Colonic mucosa (tissue), 4 donors: ENCODE measurements around the gene PPIP5K2. TPM values are rescaled to one million over a fixed set of nuclear protein-coding genes. Genes with fewer than 3 reads are reported as not detected.

Experiments used
- DNase-seq: peaks from one replicate; pipeline ENCODE4 v3.0.0-alpha.2; 2020
- H3K27ac ChIP-seq: fragments of 200-600 bp; one replicate; pipeline ENCODE4 v1.8.0; 2021
- H3K27me3 ChIP-seq: fragments of 200-600 bp; one replicate; pipeline ENCODE4 v1.8.0; 2021
- H3K36me3 ChIP-seq: fragments of 200-600 bp; one replicate; pipeline ENCODE4 v1.8.0; 2021
- H3K4me1 ChIP-seq: fragments of 200-600 bp; one replicate; pipeline ENCODE4 v1.8.0; 2021; ENCODE audit warnings: mild to moderate bottlenecking
- H3K4me3 ChIP-seq: fragments of 200-600 bp; one replicate; pipeline ENCODE4 v1.8.0; 2021
- H3K9ac ChIP-seq, 2 donors: one replicate each; pipeline ENCODE4 v1.7.0; 2013; ENCODE audit warnings: control low read depth in 2 of 2, low read depth in 2 of 2, low read length in 2 of 2
- H3K9me3 ChIP-seq: fragments of 200-600 bp; one replicate; pipeline ENCODE4 v1.8.0; 2021
- intact Hi-C: fragments of 100-400 bp; cut with DNase I; formaldehyde crosslinking; loops from one replicate; pipeline ENCODE4 v1.14.1; 2022
- total RNA-seq, 2 donors: library from RNA; stranded (reverse); fragmentation: NEBNext Ultra II Directional in 1 of 2; extraction: Animal tissue kit (Norgen Biotek cat#: 25700) in 1 of 2; gene quantifications; one replicate each; pipeline ENCODE4 v1.2.1, GENCODE V29; 2021
- TF ChIP-seq, protein P1 (sequence below): fragments of 200-600 bp; IDR thresholded peaks from one replicate; pipeline ENCODE4 v1.8.0; 2022; ENCODE audit warnings: antibody characterized with exemption, mild to moderate bottlenecking
- donor health status: healthy.
- donor health status: DM: no; HTN: no; CAD: no.
- donor health status: DM: no; HTN: no; CAD: no.

The PPIP5K2 gene
- total RNA-seq, 2 donors from 2014 or later, result 58.7 to 79.3 TPM

DNA sequence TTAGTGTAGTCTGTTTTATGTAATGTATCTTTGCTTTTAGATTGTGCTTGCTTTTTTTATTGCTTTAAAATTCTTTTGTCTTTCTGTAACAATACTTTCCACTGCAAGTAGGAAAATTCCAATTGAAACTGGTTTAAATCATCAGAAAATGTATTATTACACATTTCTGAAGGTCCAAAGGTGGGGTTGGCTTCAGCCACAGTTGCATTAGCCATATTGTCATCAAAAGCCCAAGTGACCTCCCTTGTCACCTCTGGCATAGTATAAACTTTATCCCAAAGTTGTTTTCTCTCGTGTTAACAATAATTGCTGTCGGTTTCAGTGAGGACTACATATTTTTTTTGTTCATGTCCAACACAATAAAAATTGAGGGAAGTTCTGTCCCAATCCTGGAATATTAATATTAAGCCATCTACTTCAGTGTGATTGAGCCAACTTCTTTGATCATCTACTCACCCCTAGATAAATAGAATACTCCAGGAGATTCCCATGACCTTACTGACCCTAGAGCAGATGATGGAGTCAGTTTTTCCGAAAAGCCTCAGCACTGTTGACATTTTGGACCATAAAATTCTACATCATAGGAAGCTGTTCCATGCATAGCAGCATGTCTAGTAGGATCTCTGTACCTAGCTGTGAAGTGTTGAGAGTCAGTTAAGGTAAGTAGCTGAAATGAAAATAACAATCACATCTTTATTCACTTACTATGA is 86.0 kb downstream of the PPIP5K2 start:
- no peaks in the 10 kb centered on the region for H3K9me3 ChIP-seq
- intact Hi-C loops, result no loop called here
- no peak overlapping the region for H3K27ac ChIP-seq
- H3K36me3 ChIP-seq, result no peaks in the 10 kb centered on the region
- H3K9ac ChIP-seq, result no peak overlapping the region
- no peaks in the 10 kb centered on the region for H3K4me1 ChIP-seq
- DNase-seq, result no peak
- H3K27me3 ChIP-seq, result no peaks in the 10 kb centered on the region
- no peak overlapping the region for H3K4me3 ChIP-seq
- TF ChIP-seq, protein P1, sequence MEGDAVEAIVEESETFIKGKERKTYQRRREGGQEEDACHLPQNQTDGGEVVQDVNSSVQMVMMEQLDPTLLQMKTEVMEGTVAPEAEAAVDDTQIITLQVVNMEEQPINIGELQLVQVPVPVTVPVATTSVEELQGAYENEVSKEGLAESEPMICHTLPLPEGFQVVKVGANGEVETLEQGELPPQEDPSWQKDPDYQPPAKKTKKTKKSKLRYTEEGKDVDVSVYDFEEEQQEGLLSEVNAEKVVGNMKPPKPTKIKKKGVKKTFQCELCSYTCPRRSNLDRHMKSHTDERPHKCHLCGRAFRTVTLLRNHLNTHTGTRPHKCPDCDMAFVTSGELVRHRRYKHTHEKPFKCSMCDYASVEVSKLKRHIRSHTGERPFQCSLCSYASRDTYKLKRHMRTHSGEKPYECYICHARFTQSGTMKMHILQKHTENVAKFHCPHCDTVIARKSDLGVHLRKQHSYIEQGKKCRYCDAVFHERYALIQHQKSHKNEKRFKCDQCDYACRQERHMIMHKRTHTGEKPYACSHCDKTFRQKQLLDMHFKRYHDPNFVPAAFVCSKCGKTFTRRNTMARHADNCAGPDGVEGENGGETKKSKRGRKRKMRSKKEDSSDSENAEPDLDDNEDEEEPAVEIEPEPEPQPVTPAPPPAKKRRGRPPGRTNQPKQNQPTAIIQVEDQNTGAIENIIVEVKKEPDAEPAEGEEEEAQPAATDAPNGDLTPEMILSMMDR, result no peak

- intact Hi-C loops, result no loop called here
- Histone ChIP-seq H3K27me3 (no peaks in the 10 kb centered on the region), H3K4me1 (no peaks in the 10 kb centered on the region), H3K9ac (no peak overlapping the region), H3K4me3 (no peak overlapping the region), H3K9me3 (no peaks in the 10 kb centered on the region), H3K36me3 (no peaks in the 10 kb centered on the region), H3K27ac (no peak overlapping the region)
- TF ChIP-seq, protein P1, result no peak
- DNase-seq, result no peak
Measured at GRCh38 chr5:103207011-103207410, 86.9 kb downstream of the PPIP5K2 start.

DNA sequence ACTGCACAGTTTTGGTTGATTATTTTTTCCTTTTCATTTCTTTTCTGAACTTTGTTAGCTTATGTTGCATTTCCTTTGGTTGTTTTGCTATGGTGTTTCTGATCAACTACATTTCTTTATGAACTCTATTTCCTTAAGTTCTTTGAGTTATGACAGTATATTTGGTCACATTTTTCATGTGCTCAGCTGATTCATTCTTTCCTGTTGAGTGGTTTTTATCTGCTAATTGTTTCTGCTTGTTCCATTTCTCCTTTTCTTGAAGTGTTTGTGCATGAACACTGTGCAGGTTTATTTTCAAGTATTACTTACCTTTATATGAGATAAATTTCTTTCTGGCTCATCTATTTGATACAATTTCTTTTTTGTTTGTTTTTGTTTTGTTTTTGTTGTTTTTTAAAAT is 87.6 kb downstream of the PPIP5K2 start:
- H3K27ac ChIP-seq, result no peak overlapping the region
- TF ChIP-seq, protein P1, result no peak
- DNase-seq, result no peak
- no peaks in the 10 kb centered on the region for H3K27me3 ChIP-seq
- H3K36me3 ChIP-seq, result no peaks in the 10 kb centered on the region
- H3K4me1 ChIP-seq, result no peaks in the 10 kb centered on the region
- no peak overlapping the region for H3K9ac ChIP-seq
- intact Hi-C loops, result no loop called here
- H3K9me3 ChIP-seq, result no peaks in the 10 kb centered on the region
- H3K4me3 ChIP-seq, result no peak overlapping the region

GRCh38 chr5:103208460-103208859 is 88.4 kb downstream of the PPIP5K2 start:
- Histone ChIP-seq H3K27ac (no peak overlapping the region), H3K27me3 (no peaks in the 10 kb centered on the region), H3K36me3 (no peaks in the 10 kb centered on the region), H3K9ac (no peak overlapping the region), H3K9me3 (no peaks in the 10 kb centered on the region), H3K4me3 (no peak overlapping the region), H3K4me1 (no peaks in the 10 kb centered on the region)
- TF ChIP-seq, protein P1, result no peak
- intact Hi-C loops, result no loop called here
- no peak for DNase-seq

DNA sequence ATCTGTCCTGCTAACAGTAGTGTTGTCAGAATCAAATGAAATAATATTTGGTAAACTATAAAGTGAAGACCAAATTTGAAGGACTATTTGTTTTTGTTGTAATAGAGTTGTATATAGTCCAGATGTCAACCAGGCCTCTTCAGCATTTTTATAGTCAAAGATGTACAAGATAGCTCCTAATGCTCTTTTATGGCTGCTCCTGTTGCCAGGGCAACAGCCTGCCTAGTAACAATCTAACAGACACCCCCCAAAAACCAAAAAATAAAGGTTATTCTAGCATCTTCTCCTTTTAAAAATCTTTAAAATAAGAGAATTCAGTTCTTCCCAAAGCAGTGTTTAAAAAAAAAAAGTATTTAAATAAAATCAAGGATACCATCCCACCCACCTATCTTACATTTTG is 89.0 kb downstream of the PPIP5K2 start:
- no peaks in the 10 kb centered on the region for H3K27me3 ChIP-seq
- H3K4me3 ChIP-seq, result no peak overlapping the region
- H3K9me3 ChIP-seq, result no peaks in the 10 kb centered on the region
- no peak overlapping the region for H3K27ac ChIP-seq
- H3K9ac ChIP-seq, result no peak overlapping the region
- intact Hi-C loops, result no loop called here
- TF ChIP-seq, protein P1, result no peak
- H3K36me3 ChIP-seq, result no peaks in the 10 kb centered on the region
- no peak for DNase-seq
- H3K4me1 ChIP-seq, result no peaks in the 10 kb centered on the region
